Heart left ventricle (tissue), 16 donors: ENCODE measurements around the gene GRIP2. TPM values are rescaled to one million over a fixed set of nuclear protein-coding genes. Genes with fewer than 3 reads are reported as not detected.
A peak's percentile ranks its signal among the peaks of the same experiment; 100 is the strongest.

Experiments
- ATAC-seq, 4 donors: fragments of 200-7000 bp; cut with Tn5 transposase; one replicate each; pipeline ENCODE4 v1.9.1; 2020 to 2022; ENCODE audit warnings: moderate library complexity in 4 of 4, mild to moderate bottlenecking in 3 of 4, moderate number of reproducible peaks in 1 of 4
- DNase-seq, 5 donors: peaks; one replicate each; pipeline ENCODE4 v3.0.0-alpha.2; 2020
- H3K27ac ChIP-seq, 12 donors: fragments of 200-600 bp; sonication (generic) in 4 of 12; one replicate each; pipeline versions ENCODE4 v1.5.0 to v1.8.0; 2016 to 2022; ENCODE audit warnings: mild to moderate bottlenecking in 2 of 12
- H3K27me3 ChIP-seq, 9 donors: fragments of 200-600 bp; sonication (generic) in 2 of 9; one replicate each; pipeline versions ENCODE4 v1.5.1 to v1.8.0; 2016 to 2022; ENCODE audit warnings: mild to moderate bottlenecking in 3 of 9
- H3K36me3 ChIP-seq, 9 donors: fragments of 200-600 bp; sonication (generic) in 2 of 9; one replicate each; pipeline versions ENCODE4 v1.5.0 to v1.8.0; 2018 to 2022; ENCODE audit warnings: mild to moderate bottlenecking in 2 of 9
- H3K4me1 ChIP-seq, 12 donors: fragments of 200-600 bp; sonication (generic) in 4 of 12; one replicate each; pipeline versions ENCODE4 v1.5.0 to v1.8.0; 2016 to 2022; ENCODE audit warnings: mild to moderate bottlenecking in 3 of 12
- H3K4me3 ChIP-seq, 12 donors: fragments of 200-600 bp; sonication (generic) in 4 of 12; one replicate each; pipeline versions ENCODE4 v1.5.0 to v1.8.0; 2017 to 2022; ENCODE audit warnings: mild to moderate bottlenecking in 9 of 12, moderate library complexity in 4 of 12
- H3K9me3 ChIP-seq, 12 donors: fragments of 200-600 bp; sonication (generic) in 4 of 12; one replicate each; pipeline versions ENCODE4 v1.5.0 to v1.8.0; 2016 to 2022; ENCODE audit warnings: mild to moderate bottlenecking in 1 of 12
- POLR2A ChIP-seq, 2 donors: fragments of 450-650 bp; IDR thresholded peaks; one replicate each; pipeline ENCODE4 v1.6.1; 2017; ENCODE audit warnings: antibody characterized with exemption in 2 of 2, mild to moderate bottlenecking in 2 of 2, moderate library complexity in 2 of 2
- WGBS, 4 donors: extraction: QIAGEN DNeasy Blood & Tissue Kit in 2 of 4; methylation state at CpG; one replicate each; pipeline versions ENCODE4 v1.1.5 to v1.1.7; 2013 to 2018; 5-methylcytosine and 5-hydroxymethylcytosine counted together
- intact Hi-C, 10 donors: fragments of 100-400 bp; cut with DNase I; formaldehyde crosslinking; loops; one replicate each; pipeline versions ENCODE4 v1.11.1 to v1.14.2; 2022
- polyA plus RNA-seq, 2 donors: library from polyadenylated mRNA; stranded (reverse); fragments of 200-250 nt; gene quantifications; one replicate each; pipeline ENCODE4 v1.2.3, GENCODE V29; 2013
- total RNA-seq, 9 donors: library from RNA; depleted of rRNA in 2 of 9; stranded (reverse); fragments of >200 nt in 2 of 9; fragmentation: NEBNext Ultra II Directional in 3 of 9; extraction: Animal tissue kit (Norgen Biotek cat#: 25700) in 3 of 9; gene quantifications; one replicate each; pipeline versions ENCODE4 v1.1.0 to v1.2.4, GENCODE V29; 2016 to 2023
- TF ChIP-seq, protein P1 (sequence below), 12 donors: fragments of 200-600 bp; sonication (generic) in 4 of 12; IDR thresholded peaks; one replicate each; pipeline versions ENCODE4 v1.5.0 to v1.8.0; 2018 to 2022; ENCODE audit warnings: antibody characterized with exemption in 12 of 12, mild to moderate bottlenecking in 5 of 12
- donor health status: ischemic (EF 13 %, LVEDD 7.1; RV severe dilation, severe dysfunction).
- donor health status: healthy with polysubstance abuse.
- donor health status: DM: no; HTN: yes; CAD: no.
- donor health status: DM: no; HTN: no; CAD: no.
- donor health status: ischemic (EF 25% LVEDD 6.9; RV normal size, moderate dysfunction).
- donor health status: ischemic (EF 25% LVEDD 5.7; RV mildly dilated, moderate dysfunction).
- donor health status: healthy.
- donor health status: DM: yes; HTN: yes; CAD: no.
- donor health status: ischemic (EF 35%, LVEDD 5.7; RV mildly dilated, moderate dysfunction).
- donor health status: nonischemic (EF 11% LVEDD 7.7; RV severe dilation, severe dysfunction).
- donor health status: DM: yes; HTN: yes; CAD: no.
- donor health status: PGD.
- donor health status: ischemic (EF 29% LVEDD 5.4; RV normal size, mild dysfunction).
- donor health status: nonischemic (EF 23%, LVEDD 6.1; RV moderate dilation, normal function).

The GRIP2 gene
- total and polyA plus RNA-seq, 11 donors, result 5.8 to 56.7 (median 28.7) TPM

DNA sequence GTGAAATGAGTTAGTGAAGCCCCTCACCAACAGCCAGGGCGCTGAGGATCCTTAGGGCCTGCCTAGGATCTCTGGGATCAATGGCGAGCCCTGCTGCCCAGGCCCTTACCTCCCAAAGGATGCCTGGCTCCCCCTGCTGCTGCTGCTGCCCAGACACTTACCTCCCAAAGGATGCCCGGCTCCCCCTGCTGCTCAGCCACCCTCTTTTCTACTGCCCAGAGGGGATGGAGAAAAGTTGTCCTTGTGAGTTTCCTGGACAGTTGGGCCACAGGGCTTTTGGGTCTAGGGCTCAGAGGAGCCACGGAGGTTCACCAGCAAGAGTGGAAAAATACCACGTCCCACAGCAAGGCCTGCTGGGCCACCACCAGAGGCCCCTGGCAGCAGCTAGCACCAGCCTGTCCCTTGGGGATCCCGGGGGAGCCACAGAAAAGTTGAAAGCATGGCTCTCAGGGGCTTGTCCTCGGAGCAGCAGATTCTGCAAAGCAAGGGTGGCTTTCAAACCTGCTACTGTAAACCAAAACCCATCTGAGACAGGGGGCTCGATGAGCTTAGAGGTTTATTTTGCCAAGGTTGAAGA, 78.3 kb downstream of the GRIP2 start:
- ATAC-seq (peak in 3 of 4 donors; percentile 44 to 48 (median 45)), DNase-seq (peak; percentile 48 to 74 (median 60))
- H3K36me3 ChIP-seq, result peaks cover 0 to 96% (median 37%) of the 10 kb centered on the region in 9 donors
- H3K4me3 ChIP-seq, result no peak overlapping the region
- peaks cover 0 to 8% (median 0%) of the 10 kb centered on the region in 9 donors for H3K27me3 ChIP-seq
- peak overlapping the region in 3 of 12 donors; percentile 5 to 16 (median 14) for H3K27ac ChIP-seq
- 70 to 83% (median 78%) methylated on average over 8 of the region's 8 CpGs for WGBS, 4 donors
- intact Hi-C loops, result loop anchor here in 9 of 10 donors (2.0 to 10.0 kb wide), 8 partner anchors 23 to 807 kb away; partner anchors contain the start of gene SLC6A6 (in 3 of the 9)
- TF ChIP-seq, protein P1, sequence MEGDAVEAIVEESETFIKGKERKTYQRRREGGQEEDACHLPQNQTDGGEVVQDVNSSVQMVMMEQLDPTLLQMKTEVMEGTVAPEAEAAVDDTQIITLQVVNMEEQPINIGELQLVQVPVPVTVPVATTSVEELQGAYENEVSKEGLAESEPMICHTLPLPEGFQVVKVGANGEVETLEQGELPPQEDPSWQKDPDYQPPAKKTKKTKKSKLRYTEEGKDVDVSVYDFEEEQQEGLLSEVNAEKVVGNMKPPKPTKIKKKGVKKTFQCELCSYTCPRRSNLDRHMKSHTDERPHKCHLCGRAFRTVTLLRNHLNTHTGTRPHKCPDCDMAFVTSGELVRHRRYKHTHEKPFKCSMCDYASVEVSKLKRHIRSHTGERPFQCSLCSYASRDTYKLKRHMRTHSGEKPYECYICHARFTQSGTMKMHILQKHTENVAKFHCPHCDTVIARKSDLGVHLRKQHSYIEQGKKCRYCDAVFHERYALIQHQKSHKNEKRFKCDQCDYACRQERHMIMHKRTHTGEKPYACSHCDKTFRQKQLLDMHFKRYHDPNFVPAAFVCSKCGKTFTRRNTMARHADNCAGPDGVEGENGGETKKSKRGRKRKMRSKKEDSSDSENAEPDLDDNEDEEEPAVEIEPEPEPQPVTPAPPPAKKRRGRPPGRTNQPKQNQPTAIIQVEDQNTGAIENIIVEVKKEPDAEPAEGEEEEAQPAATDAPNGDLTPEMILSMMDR (IDR thresholded peaks at IDR 0.05), result peak; percentile 22 to 65 (median 50)
- no peak for TF ChIP-seq POLR2A (IDR thresholded peaks at IDR 0.05)
- H3K9me3 ChIP-seq, result no peaks in the 10 kb centered on the region
- peaks cover 0 to 51% (median 19%) of the 10 kb centered on the region in 12 donors for H3K4me1 ChIP-seq

DNA sequence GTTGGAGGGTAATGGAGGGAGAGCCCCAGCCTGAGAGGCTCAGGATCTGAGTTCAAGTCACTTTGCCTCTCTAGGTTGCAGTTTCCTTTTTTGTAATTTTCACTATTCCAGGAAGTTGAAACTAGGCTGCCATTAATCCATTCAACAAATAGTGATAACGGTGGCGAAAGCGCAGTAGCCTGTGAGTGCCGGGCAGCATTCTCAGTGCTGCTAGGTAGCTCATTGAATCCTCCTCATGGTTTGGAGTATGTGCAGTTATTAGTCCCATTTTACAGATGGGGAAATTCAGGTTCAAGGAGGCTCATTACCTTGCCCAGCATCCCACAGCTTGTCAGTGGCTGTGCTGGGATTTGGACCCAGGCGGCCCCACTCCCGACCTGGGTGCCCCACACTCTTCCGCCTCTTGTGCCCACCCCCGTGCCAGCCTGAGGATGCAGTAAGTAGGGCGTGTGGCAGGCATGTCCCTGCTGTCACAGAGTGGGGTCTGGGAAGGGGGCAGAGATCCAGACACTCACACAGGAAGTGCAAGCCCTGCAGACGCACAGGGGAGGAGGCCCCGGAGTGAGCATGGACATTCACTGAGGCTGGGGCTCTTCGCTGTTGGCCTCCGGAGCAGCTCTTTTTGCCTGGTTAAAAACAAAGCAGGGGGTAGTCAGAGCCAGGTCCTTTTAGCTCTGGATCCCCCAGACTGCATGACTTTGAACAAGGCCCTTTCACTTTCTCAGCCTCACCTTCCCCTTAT, 79.0 kb downstream of the GRIP2 start:
- Histone ChIP-seq H3K36me3 (peaks cover 0 to 96% (median 31%) of the 10 kb centered on the region in 9 donors), H3K27ac (peak overlapping the region in 6 of 12 donors; percentile 5 to 48 (median 33)), H3K9me3 (no peaks in the 10 kb centered on the region), H3K27me3 (peaks cover 0 to 8% (median 0%) of the 10 kb centered on the region in 9 donors), H3K4me3 (no peak overlapping the region), H3K4me1 (peaks cover 0 to 51% (median 19%) of the 10 kb centered on the region in 12 donors)
- 73 to 83% (median 76%) methylated on average over 13 of the region's 13 CpGs for WGBS, 4 donors
- ATAC-seq (no peak), DNase-seq (peak in 2 of 5 donors; percentile 23 to 44)
- intact Hi-C loops, result loop anchor here in 8 of 10 donors (2.0 to 10.0 kb wide), 8 partner anchors 22 to 806 kb away; partner anchors contain the start of gene SLC6A6 (in 3 of the 8)
- TF ChIP-seq POLR2A (IDR thresholded peaks at IDR 0.05), result no peak
- TF ChIP-seq, protein P1 (IDR thresholded peaks at IDR 0.05), result no peak

DNA sequence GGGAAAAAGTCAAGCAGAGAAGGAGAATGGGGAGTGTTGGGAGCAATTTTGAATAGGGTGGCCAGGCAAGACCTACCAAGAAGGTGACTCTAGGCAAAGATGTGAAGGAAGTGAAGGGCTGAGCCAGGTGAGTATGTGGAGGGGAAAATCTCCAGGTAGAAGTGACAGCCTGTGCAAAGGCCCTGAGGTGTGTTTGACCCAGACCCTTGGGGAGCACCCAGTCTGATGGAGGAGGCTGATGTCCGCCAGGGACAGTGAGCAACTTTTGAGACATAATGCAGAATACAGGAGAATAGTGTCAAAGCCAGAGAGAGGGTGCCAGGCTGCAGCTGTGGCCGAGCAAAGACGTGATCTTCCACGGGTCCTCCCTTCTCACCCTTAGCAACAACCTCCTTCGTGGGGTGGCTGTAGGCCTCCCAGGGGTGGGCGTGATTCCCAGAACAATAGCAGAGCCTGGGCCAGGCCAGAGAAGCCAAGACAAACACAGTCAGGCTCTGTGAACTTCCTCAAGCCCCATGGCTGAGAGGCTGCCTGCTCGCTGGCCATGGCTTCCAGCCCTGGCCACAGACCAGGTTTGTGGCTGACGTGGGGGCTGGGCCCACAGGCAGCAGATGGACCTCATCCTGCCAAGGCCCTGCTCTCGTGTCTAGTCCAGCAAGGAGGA, 79.7 kb downstream of the GRIP2 start:
- Histone ChIP-seq H3K4me1 (peaks cover 0 to 51% (median 19%) of the 10 kb centered on the region in 12 donors), H3K9me3 (no peaks in the 10 kb centered on the region), H3K27ac (peak overlapping the region in 7 of 12 donors; percentile 16 to 48 (median 33)), H3K4me3 (no peak overlapping the region), H3K27me3 (peaks cover 0 to 8% (median 0%) of the 10 kb centered on the region in 9 donors), H3K36me3 (peaks cover 0 to 96% (median 30%) of the 10 kb centered on the region in 9 donors)
- intact Hi-C loops, result loop anchor here in 8 of 10 donors (2.0 to 10.0 kb wide), 8 partner anchors 22 to 806 kb away; partner anchors contain the start of gene SLC6A6 (in 3 of the 8)
- 46 to 52% (median 49%) methylated on average over 7 to 9 of the region's 9 CpGs for WGBS, 4 donors
- TF ChIP-seq, protein P1 (IDR thresholded peaks at IDR 0.05), result no peak
- no peak for TF ChIP-seq POLR2A (IDR thresholded peaks at IDR 0.05)
- peak; percentile 78 to 86 (median 84) for DNase-seq
- peak; percentile 71 to 89 (median 81) for ATAC-seq
